Stimulated activated CD4-positive, alpha-beta T cell treated with anti-CD3 and anti-CD28 coated beads, TNF-alpha, amount 100 ng/mL, for 1 hour (primary cell): ENCODE measurements around the gene LRRTM2.
"Not testable (repeated sequence)": the region's sequence is repeated elsewhere in the genome, so short reads cannot be mapped to it uniquely, and the experiment has no call there.

Source experiments
- DNase-seq, 3 donors: peaks; one replicate each; pipeline ENCODE4 v3.0.0-alpha.2; 2020; ENCODE audit warnings: low read depth in 3 of 3, low spot score in 1 of 3

LRRTM2 gene

DNA sequence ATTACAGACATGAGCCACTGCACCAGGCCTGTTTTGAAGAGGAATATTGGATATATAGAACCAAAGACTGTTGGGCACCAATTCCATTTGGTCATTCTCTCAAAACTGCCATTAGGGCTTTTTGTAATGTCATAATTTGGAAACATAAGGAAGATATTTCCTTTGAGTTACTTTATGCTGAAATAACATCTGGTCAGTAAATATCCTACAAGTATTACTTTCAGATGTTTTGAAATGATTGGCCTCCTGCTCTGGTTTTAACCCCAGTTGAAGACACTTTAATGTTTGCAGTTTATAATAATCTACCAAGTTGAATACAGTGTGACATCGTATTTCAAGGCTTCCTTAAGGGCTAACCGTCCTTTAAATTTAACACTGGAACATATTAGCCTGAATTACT, 33.6 kb downstream of the LRRTM2 start:
- DNase-seq: no peak

DNA sequence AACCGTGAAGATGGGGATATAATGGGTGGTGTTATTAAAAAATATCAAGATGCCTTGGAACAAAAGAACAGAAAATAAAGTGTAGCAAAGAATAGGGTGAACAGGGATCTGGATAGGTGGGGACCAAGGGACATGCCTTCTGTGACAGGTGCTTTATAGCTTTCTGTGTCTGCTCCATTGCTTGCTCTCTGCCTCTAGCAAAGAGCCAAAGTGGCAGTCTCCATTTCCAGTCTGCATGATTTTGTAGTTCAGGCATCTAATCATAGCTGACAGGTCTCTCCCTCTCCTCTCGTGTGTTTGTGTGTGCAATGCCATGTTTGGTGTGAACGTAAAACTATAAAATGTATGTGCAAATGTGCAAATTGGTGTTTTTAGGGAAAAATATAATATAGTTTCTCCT, 35.0 kb downstream of the LRRTM2 start:
- DNase-seq: no peak

DNA sequence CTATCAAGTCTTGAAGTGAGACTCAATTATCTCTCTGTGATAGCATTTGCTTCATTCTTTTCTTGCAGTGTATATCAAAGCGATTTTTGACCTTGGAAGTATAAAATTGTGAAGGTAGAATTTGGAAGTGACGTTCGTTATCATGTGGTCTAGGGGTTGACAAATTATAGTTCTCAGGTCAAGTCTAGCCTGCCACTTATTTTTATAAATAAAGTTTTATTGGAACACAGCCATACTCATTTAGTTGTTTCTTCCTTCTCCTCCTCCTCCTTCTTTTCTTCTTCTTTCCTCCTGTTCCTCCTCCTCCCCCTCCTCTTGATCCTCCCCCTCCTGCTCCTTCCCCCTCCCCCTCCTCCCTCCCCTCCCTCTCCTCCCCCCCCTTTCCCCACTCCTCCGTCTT, 38.0 kb downstream of the LRRTM2 start:
- DNase-seq: no peak

DNA sequence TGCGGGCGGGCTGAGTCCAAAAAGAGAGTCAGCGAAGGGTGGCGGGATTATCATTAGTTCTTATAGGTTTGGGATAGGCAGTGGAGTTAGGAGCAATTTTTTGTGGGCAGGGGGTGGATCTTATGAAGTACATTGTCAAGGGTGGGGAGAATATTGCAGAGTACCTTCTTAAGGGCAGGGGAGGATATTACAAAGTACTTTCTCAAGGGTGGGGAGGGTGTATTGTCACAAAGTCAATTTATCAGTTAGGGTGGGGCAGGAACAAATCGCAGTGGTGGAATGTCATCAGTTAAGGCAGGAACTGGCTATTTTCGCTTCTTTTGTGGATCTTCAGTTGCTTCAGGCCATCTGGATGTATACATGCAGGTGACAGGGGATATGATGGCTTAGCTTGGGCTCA, 40.3 kb downstream of the LRRTM2 start:
- DNase-seq: not testable (repeated sequence)

DNA sequence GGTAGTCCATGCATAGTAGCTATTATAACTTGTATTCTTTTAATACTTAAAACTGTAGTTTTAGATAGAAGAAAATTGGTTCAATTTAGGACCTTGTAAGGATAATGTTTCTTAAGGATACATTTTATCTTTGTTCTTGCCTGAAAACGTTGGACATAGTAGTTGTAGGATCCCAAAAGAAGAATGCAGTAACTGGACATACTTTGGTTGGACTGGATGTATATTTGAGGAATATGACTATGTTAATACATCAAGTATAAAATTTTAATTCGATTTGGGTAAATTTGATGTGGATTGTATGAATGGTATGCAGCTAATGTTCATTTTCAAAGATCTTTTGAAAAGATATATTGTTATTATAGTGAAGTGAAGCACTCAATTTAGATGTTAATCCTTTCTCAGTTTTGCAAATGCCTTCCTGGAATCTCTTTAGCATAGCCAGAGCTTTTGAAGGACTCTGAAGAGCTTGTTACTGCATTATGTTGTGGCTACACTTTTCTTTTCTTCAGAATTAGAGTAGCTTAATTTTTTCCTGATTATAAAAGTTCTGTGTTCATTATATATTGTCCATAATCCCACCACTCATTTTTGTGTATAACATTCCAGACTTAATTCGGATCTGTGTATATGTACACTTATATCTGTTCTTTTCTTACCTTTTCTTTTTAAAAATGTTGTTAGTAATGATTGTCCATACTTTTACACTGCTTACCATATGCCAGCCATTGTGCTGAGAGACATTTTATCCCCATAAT, 41.2 kb downstream of the LRRTM2 start:
- DNase-seq: no peak

DNA sequence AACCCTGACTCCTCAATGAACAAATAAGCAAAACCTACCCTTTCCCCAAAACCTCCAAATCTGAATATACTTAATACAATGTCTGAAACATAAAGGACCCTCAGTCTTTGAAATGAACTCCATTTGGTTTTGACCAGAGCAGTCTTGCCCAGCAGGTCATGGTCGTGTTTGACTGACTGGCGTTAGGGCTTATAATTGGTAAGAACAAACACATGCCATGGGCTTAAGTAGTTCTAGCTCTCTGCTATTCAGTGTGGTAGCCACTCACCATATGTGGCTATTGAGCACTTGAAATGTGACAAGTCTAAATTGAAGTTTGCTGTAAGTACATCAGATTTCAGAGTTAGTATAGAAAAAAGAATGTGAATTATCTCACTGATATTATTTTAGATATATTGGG, 42.1 kb downstream of the LRRTM2 start:
- DNase-seq: no peak

DNA sequence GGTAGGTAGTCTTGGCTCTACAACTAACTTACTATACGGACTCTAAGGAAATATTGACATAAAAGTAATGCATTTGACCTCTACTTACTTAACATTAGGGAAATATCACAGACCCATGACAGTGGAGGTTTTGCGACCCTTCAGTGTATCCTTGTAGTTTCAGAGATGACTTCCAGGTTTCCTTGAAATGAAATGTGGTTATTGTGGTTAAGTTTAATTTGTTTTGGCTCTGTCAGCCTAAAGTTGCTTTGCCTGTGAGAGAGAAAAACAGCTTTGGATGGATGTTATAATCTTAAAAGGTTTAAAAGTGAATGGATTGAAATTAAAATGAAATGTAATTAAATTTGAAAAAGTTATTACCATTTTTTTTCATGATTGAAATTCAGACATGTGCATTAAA, 42.9 kb downstream of the LRRTM2 start:
- no peak for DNase-seq

DNA sequence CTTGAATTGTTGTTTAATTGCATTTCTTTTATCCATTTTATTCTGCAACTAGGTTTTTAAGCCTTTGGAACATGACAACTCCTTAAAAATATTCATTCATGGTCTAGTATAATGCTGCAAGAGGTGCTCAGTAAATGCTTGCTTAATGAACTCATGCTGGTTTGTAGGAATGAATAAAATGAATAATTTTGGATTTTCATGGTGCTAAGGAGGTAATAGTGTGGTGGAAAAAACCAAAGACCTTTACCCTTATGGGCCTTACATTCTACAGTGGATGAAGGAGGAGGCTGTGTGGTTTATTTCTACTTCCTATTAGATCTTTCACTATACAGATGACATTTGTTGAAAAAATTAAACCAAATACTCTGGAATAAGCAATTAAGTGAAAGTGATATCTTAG, 43.4 kb downstream of the LRRTM2 start:
- DNase-seq: no peak

DNA sequence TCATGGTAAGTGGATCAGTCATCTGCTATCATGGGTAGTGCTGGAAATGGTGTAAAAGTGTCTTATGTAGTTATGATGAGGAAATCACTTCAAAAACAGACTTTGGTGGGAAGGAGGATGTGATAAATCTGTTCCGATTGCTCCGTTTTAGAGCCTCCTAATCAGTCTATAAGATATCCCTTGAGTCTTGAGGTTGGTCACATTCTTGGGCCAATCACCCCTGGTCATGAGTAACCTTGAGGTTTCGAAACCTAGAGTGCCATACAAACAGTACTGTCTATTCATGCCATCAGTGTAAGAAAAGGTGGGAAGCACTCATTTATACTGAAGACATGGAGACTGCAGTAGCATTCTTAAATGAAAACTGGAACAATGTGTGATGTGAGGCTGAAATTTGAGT, 45.8 kb downstream of the LRRTM2 start:
- no peak for DNase-seq

DNA sequence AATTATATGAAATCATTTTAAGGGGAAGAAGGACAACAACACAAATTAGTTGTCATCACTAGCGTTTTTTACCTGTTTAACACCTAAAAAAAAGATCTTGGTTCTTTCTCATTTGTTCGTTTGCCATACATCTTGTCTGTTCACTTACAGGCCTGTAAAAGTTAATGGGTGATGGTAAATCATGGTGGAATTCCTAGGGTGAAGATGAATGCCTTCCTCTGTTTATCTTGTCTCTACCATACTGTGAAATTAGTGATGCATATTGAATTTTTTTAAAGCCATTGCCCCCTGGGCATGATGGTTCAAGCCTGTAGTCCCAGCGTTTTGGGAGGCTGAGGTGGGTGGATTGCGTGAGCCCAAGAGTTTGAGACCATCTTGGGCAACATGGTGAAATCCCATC, 46.6 kb downstream of the LRRTM2 start:
- no peak for DNase-seq

DNA sequence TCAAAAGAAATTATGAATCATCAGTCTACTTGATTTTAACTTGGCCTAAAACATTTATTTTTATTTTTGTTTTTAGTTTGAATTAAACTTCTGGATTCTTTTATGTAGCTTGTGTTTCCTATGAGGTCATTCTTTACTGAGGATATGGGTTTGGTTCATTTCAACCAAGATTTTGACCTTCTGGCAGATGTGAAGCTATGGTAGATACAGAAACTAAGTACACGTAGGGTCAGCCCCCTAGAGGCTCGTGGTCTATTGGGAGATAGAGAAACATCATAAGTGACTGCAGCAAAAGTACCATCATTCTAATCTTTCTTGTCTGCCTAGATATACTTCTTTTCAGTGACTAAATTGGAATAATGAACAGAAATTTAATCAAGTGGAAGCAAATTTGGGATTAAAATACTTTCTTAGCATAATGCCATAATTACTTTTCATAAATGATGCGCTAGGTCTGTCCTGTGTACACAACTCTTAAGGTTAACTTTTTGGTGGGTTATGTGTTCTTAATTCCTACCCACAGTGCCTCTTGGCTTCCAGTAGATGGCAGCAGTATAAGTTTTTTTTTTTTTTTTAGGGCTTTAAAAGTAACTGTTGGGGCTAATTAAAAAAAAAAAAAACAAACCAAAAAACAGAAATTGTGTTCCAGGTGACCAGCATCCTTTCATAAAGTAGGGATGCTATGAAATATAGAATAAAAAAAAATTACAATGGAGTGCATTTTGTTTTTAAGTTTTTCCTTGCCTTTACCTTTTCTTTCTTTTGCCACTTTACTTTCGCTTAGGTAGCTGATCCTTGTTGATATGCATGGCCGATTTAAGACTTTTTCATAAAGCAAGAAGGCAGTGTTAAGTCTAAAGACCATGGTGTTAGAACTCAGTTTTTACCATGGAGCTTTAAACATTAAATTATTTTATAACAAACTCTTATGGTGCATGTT, 49.9 kb downstream of the LRRTM2 start:
- no peak for DNase-seq

DNA sequence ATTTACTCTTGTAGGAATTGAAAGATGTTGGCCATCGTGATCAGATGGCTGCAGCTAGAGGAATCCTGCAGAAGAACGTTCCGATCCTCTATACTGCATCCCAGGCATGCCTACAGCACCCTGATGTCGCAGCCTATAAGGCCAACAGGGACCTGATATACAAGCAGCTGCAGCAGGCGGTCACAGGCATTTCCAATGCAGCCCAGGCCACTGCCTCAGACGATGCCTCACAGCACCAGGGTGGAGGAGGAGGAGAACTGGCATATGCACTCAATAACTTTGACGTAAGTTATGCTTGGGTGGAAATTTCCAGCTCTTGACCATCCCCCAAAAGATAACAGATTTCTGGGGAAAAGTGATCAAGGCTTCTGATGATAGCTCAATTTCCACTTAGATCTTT, 50.6 kb downstream of the LRRTM2 start:
- no peak for DNase-seq

DNA sequence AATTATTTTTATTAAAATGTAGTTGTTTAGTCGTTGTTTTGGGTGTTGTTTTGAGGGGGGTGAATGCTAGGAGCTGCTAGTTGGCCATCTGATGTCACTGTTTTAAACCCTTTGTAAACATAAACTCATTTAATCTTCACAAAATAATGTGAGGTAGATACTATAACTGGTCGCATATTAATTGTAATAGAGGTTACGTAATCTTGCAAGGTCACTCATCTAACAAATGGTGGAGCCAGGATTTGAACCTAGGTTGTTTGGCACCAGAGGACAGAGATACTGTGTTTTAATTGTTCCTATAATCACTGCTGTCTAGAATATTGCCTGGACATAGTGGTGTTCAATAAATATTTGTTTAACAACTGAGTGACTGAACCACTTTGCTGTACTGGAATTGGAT, 54.4 kb downstream of the LRRTM2 start:
- no peak for DNase-seq

DNA sequence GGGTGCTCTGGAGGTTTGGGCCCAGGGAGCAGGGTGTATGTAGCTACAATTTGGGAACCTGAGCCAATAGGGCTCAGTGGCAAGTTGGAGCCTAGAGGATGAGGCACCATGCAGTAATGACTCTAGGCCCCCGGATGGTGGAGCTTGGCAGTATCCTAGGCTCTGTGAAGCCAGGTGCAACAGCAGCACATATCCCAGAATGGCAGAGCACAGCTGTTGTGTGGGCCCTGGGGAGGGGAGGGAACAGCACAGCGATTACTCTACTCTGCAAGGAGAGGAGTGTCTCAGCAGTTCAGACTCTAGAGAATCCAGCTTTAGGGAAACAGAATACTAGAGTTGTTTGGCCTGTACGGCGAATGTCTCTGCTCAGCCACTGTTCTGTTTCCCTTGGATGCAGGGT, 56.1 kb downstream of the LRRTM2 start:
- no peak for DNase-seq
